T1000 (cell line): Measurements from ENCODE around the gene ZRSR2.
"Not testable (repeated sequence)": the region's sequence is repeated elsewhere in the genome, so short reads cannot be mapped to it uniquely, and the experiment has no call there.

Experiments used
- DNase-seq: peaks from one replicate; lab custom pipeline; 2025; ENCODE audit warnings: mixed read lengths; lab: John Stamatoyannopoulos, UW

ZRSR2 gene

GRCh38 chrX:15804563-15804962 lies 14.3 kb downstream of the ZRSR2 start:
- DNase-seq: no peak

GRCh38 chrX:15808254-15808653 lies 18.0 kb downstream of the ZRSR2 start:
- DNase-seq: no peak

- no peak for DNase-seq
Measured at GRCh38 chrX:15812192-15812938, 22.1 kb downstream of the ZRSR2 start.

- no peak for DNase-seq
Measured at GRCh38 chrX:15813416-15813815, 23.1 kb downstream of the ZRSR2 start.

- no peak for DNase-seq
Measured at GRCh38 chrX:15814771-15815365, 24.6 kb downstream of the ZRSR2 start.

- no peak for DNase-seq
Measured at GRCh38 chrX:15815779-15816437, 25.6 kb downstream of the ZRSR2 start.

- no peak for DNase-seq
Measured at GRCh38 chrX:15816438-15816809, 26.1 kb downstream of the ZRSR2 start.

GRCh38 chrX:15816886-15817285 lies 26.6 kb downstream of the ZRSR2 start:
- no peak for DNase-seq

- DNase-seq: no peak
Measured at GRCh38 chrX:15820106-15821073, 30.1 kb downstream of the ZRSR2 start.

- no peak for DNase-seq
Measured at GRCh38 chrX:15822922-15823321, 32.6 kb downstream of the ZRSR2 start.

GRCh38 chrX:15825936-15826335 lies 35.7 kb downstream of the ZRSR2 start:
- no peak for DNase-seq

- no peak for DNase-seq
Measured at GRCh38 chrX:15829217-15829616, 38.9 kb downstream of the ZRSR2 start.

GRCh38 chrX:15831347-15831746 lies 41.1 kb downstream of the ZRSR2 start:
- DNase-seq: not testable (repeated sequence)

GRCh38 chrX:15834053-15834452 lies 43.8 kb downstream of the ZRSR2 start:
- DNase-seq: no peak

- no peak for DNase-seq
Measured at GRCh38 chrX:15834827-15835595, 44.7 kb downstream of the ZRSR2 start.

GRCh38 chrX:15838017-15838416 lies 47.7 kb downstream of the ZRSR2 start:
- DNase-seq: peak; percentile 0

- DNase-seq: no peak
Measured at GRCh38 chrX:15841853-15842516, 51.7 kb downstream of the ZRSR2 start.

GRCh38 chrX:15843960-15844359 lies 53.7 kb downstream of the ZRSR2 start:
- no peak for DNase-seq

- DNase-seq: no peak
Measured at GRCh38 chrX:15848576-15848975, 58.3 kb downstream of the ZRSR2 start.

- no peak for DNase-seq
Measured at GRCh38 chrX:15849555-15849954, 59.3 kb downstream of the ZRSR2 start.

GRCh38 chrX:15853586-15854079 lies 63.3 kb downstream of the ZRSR2 start:
- DNase-seq: no peak
